NCI-H1417 treated with DMSO at 0.1 percent for 48 hours (cell line): ENCODE data around the gene NDE1.
"Not testable (repeated sequence)": the region's sequence is repeated elsewhere in the genome, so short reads cannot be mapped to it uniquely, and the experiment has no call there.

ENCODE experiments used
- DNase-seq: peaks from one replicate; lab custom pipeline; 2025; lab: John Stamatoyannopoulos, UW

Gene NDE1

DNA sequence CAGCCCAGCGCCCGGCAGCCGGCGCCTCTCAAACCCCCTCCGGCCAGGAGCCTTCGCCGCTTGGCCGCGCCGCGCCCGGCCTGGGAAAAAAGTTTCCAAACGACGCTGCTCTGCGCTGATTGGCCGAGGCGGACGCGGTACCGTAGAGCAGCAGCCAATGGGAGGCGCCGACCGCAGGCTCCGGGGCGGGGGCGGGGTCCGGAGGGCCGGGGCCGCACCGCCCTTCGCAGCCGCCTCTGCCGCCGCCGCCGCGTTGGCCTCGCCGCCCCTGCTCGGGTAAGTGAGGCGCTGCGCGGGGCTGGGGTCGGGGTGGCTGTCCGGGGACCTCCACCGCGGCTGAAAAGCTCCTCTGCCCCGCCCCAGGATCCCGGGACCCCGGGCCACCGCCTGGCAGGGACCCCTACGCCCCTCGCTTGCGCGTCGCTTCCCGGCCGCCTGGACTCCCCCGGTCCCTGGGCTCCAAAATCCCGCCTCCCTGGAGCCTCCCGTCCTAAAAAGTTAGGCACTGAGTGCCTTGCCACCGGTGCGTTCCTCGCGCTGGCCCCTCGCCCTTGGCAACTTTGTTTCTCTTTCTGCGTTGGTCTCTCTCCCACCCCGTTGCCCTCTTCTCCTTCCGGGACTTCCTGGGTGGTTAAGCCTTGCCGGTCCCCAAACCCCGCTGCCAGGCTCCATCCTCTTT is at the start of gene NDE1:
Gene NDE1, plus strand, starts transcription at position 227 of the 679 bp plus-strand sequence. CDS start 14,534 bp downstream, outside the sequence.
- no peak for DNase-seq

DNA sequence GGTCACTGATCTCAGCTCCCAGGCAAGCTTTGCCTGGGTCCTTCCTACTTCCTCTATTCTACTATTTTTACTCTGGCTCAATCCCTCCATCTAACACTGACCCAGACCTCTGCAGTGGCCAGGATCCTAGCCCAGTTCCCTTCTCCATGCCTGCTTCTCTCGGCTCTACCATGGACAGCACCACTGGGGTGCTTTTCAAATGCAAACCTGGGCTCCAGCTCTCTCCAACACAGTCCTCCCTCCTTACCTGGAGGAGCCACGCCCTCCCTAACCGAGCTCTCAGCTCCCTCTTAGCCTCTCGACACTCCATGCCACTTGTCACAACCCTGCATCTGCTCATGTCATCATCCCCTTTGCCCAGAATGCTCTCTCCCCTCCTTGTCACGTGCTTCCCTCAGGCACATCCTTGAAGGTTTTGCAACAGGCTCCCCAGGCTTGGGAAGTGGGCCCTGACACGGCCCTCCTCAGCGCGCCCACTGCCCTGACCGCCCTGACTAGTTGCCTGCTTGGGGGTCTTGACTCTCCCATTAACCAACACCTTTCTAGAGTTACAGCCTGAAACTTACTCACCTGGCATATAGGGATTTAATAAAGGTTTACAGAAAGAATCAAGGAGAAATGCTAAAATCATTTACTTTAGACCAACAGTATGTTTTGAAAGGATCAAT is 48.7 kb upstream of the NDE1 start:
- DNase-seq, result no peak

- no peak for DNase-seq
These were observed 47.6 kb upstream of the NDE1 start for GRCh38 chr16:15602285-15603044.

DNA sequence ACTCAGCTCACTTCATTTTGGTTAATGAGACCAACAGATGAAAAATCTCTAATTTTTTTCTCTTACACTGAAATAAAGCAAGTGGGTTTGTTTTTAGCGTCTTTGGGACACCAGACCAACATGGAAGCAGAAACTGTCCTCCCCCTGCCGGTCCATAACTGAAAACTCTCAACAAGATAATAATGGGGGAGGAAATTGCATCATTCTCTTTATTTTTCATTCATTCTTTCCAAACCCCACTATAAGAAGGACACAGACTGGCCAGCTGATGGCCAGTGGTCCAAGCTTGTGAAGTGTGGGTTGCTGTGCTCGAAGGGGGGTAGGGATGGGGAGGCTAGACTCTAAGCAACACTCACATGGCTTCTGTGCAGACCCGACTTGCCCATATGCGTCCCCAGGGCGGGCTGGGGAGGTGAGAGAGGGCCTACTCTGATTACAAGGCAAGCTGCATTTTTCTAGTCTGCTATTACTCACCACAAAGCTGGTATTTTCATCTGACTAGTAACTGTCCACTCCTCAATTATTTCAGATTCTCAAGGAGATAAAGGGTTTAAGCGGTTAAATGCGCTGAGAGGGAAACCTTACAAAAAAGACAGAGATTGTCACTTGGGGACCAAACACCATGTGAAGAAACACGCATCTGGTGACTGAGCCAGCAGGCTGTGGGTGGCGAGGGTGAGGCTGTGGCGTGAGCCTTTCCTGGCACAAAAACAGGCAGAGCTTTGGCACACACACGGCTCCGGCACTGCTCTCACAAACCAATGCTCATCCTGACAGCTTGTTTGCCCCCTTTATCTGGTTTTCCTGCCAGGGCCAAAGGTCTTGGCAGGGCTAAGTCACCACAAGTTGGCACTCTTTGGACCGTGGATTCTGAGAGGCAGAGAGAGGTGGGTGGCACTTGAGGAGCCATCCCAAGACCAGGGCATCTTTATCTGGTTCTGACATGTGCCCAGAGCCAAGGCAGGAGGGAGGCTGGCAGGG is 45.3 kb upstream of the NDE1 start:
- no peak for DNase-seq

DNA sequence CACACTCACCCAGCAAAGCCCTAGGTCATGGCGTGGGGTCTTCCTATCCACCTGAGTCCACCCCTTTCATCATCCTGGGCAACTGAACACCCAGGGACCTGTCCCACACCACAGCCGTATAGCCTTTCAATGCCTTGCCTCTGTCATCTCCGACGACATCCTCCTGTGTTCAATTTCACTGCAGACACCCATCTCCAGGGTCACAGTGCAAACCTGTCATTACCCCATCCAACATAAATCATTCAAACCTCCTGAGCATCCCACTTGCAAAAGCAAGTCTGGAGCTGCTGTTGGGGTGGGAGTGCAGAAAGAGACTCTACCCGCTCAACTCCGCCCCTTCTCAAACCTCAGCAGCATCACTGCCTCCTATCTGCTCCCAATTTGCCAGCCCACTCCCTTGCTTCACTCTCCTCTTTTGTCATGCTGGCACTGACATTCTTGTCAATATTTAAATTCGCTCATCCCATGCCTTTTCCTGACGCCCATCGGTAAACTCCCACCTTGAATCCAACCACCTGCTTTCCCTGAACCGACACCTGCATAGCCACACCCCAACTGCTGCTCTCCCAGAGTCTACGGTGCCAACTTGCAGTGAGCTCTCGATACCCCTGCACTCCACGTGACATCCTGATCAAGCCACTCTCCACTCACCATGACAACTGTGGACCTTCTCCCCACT is 44.1 kb upstream of the NDE1 start:
- DNase-seq, result no peak

GRCh38 chr16:15606518-15607220 is 43.4 kb upstream of the NDE1 start:
- DNase-seq, result no peak

DNA sequence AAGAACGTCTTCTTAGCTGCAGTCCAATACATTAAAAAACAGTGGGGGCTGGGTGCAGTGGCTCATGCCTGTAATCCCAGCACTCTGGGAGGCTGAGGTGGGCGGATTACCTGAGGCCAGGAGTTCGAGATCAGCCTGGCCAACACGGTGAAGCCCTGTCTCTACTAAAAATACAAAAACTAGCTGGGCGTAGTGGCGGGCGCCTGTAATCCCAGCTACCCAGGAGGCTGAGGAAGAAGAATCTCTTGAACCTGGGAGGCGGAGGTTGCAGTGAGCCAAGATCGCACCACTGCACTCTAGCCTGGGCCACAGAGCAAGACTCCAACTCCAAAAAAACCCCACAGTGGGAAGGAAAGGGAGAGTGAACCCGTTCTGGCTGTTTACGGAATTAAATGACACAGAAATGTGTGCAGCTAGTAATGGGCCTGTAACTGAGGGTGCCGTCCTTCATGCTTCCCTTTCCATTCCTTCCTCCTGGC is 42.8 kb upstream of the NDE1 start:
- not testable (repeated sequence) for DNase-seq

- no peak for DNase-seq
These were observed 42.2 kb upstream of the NDE1 start for GRCh38 chr16:15607700-15608396.

DNA sequence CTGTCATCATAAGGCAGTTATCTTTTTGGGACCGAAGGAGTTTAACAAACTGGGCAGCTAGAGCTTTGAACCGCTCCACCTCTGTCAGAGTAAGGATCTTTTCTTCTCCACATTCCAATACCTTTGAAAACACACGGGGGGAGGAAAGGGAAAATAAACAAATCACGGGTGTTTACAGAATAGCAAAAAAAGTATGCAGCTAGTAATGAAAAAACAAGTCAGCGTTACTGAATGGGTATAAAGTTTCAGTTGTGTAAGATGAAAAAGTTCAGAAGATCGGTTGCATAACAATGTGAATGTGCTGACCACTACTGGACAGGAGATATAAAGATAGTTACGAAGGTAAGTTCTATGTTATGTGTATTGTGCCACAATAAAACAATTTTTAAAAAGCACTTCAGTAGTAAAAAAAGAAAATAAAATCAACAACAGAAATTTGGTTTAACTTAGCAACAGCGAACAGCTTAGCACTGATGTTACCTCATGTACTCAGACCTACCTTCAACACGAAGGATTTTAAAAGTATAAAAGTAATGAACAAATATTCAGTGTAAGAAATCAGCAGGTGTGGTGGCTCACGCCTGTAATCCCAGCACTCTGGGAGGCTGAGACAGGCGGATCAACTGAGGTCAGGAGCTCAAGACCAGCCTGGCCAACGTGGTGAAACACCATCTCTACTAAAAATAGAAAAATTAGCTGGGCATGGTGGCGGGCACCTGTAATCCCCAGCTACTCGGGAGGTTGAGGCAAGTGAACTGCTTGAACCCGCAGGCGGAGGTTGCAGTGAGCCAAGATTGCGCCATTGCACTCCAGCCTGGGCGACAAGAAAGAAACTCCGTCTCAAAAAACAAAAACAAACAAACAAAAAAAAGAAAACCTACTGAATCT is 41.4 kb upstream of the NDE1 start:
- DNase-seq, result no peak

GRCh38 chr16:15609286-15609649 is 40.8 kb upstream of the NDE1 start:
- DNase-seq, result no peak

- no peak for DNase-seq
These were observed 39.6 kb upstream of the NDE1 start for GRCh38 chr16:15610369-15610871.

- no peak for DNase-seq
These were observed 38.4 kb upstream of the NDE1 start for GRCh38 chr16:15611610-15612009.

DNA sequence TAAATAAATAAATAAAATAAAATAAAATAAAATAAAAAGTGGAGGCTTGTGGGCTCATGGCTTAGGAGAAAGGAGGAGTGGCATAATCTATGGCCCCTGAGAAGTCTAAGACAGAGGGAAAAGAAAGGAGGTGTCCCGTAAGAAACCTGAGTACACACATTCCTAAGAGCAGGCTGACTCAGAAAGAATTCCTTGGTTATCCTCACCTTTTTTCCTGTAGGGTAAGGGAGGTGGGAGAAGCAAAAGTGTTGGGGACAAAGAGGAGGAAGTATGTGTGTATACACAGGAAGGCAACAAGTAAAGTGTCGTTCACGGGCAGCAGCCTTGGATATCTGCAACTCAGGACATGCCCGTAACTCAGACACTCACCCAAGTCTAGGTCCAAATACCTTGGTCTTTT is 36.4 kb upstream of the NDE1 start:
- DNase-seq, result no peak

- no peak for DNase-seq
These were observed 34.0 kb upstream of the NDE1 start for GRCh38 chr16:15616012-15616411.

- no peak for DNase-seq
These were observed 33.4 kb upstream of the NDE1 start for GRCh38 chr16:15616475-15617165.

DNA sequence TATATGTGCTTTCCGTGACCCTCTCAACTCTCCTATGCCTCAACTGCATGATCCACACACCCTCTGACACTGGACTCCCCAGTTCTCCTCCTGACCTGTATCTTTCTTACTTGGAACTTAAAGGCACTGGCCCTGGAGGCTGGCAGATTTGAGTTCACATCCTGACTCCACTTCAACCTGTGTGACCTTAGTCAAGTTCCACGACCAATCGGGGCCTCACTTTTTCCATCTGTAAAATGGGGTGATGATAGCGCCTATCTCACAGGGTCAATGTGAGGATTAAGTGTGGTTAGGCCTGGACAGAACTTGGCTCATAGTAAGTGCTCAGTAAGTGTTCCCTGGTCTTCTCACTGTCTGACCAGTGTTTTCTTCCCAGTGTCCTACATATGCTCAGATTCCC is 32.1 kb upstream of the NDE1 start:
- no peak for DNase-seq

DNA sequence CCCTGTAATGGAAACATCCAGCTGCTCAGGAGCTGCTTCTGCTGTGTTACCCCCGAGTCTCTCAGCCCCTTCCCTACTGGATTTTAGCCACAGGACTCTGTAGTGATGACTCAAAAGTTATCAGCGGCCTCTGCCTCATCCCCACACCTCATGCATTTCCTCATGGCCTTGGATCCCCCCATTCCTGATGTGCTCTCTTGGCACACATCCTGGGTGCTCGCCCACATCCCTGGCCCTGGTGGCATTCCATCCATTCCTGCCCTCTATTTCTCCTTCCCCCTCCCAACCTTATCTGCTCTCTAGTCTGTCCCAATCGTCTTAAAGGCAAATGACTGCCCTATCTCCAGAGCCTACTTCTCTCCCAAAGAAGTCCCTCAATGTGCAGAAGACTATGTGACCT is 31.7 kb upstream of the NDE1 start:
- no peak for DNase-seq

- DNase-seq, result no peak
These were observed 29.3 kb upstream of the NDE1 start for GRCh38 chr16:15620611-15621195.
